IPS-18a (cell line): ENCODE results near the gene PPP1R1C.

Experiments used
- H3K27ac ChIP-seq: one replicate; pipeline ENCODE4 v1.5.1; 2013; ENCODE audit warnings: low read length
- H3K27me3 ChIP-seq: one replicate; pipeline ENCODE4 v1.6.1; 2013; ENCODE audit warnings: mild to moderate bottlenecking, low read length; ENCODE audit not compliant: control insufficient read depth, insufficient read depth
- H3K36me3 ChIP-seq: one replicate; pipeline ENCODE4 v1.6.1; 2013; ENCODE audit warnings: low read depth, low read length; ENCODE audit not compliant: control insufficient read depth
- H3K4me1 ChIP-seq: one replicate; pipeline ENCODE4 v1.6.1; 2013; ENCODE audit warnings: low read depth, low read length; ENCODE audit not compliant: control insufficient read depth
- H3K4me3 ChIP-seq: one replicate; pipeline ENCODE4 v1.5.1; 2013; ENCODE audit warnings: low read length
- H3K9ac ChIP-seq: one replicate; pipeline ENCODE4 v1.6.1; 2013; ENCODE audit warnings: mild to moderate bottlenecking, low read length, moderate library complexity
- H3K9me3 ChIP-seq: one replicate; pipeline ENCODE4 v1.6.1; 2013; ENCODE audit warnings: low read depth, low read length; ENCODE audit not compliant: control insufficient read depth

PPP1R1C gene

GRCh38 chr2:181998041-181998835, 12.6 kb downstream of the PPP1R1C start:
- Histone ChIP-seq H3K9me3 (no peaks in the 10 kb centered on the region), H3K27ac (no peak overlapping the region), H3K4me3 (no peak overlapping the region), H3K4me1 (no peaks in the 10 kb centered on the region), H3K9ac (no peak overlapping the region), H3K27me3 (no peaks in the 10 kb centered on the region), H3K36me3 (no peaks in the 10 kb centered on the region)

GRCh38 chr2:181998891-181999654, 13.4 kb downstream of the PPP1R1C start:
- H3K9ac ChIP-seq: no peak overlapping the region
- H3K4me1 ChIP-seq: no peaks in the 10 kb centered on the region
- no peaks in the 10 kb centered on the region for H3K27me3 ChIP-seq
- H3K4me3 ChIP-seq: no peak overlapping the region
- H3K27ac ChIP-seq: no peak overlapping the region
- no peaks in the 10 kb centered on the region for H3K9me3 ChIP-seq
- no peaks in the 10 kb centered on the region for H3K36me3 ChIP-seq

GRCh38 chr2:181999911-182000310, 14.3 kb downstream of the PPP1R1C start:
- no peaks in the 10 kb centered on the region for H3K27me3 ChIP-seq
- H3K9me3 ChIP-seq: no peaks in the 10 kb centered on the region
- H3K36me3 ChIP-seq: no peaks in the 10 kb centered on the region
- no peak overlapping the region for H3K27ac ChIP-seq
- H3K9ac ChIP-seq: no peak overlapping the region
- H3K4me1 ChIP-seq: no peaks in the 10 kb centered on the region
- H3K4me3 ChIP-seq: no peak overlapping the region

GRCh38 chr2:182004945-182005520, 19.4 kb downstream of the PPP1R1C start:
- Histone ChIP-seq H3K4me1 (no peaks in the 10 kb centered on the region), H3K27me3 (no peaks in the 10 kb centered on the region), H3K27ac (no peak overlapping the region), H3K9me3 (no peaks in the 10 kb centered on the region), H3K4me3 (no peak overlapping the region), H3K36me3 (no peaks in the 10 kb centered on the region), H3K9ac (no peak overlapping the region)

- Histone ChIP-seq H3K4me1 (no peaks in the 10 kb centered on the region), H3K9ac (no peak overlapping the region), H3K4me3 (no peak overlapping the region), H3K27me3 (no peaks in the 10 kb centered on the region), H3K9me3 (no peaks in the 10 kb centered on the region), H3K27ac (no peak overlapping the region), H3K36me3 (no peaks in the 10 kb centered on the region)
Observed at GRCh38 chr2:182006595-182007341, 21.1 kb downstream of the PPP1R1C start.

GRCh38 chr2:182014284-182014683, 28.6 kb downstream of the PPP1R1C start:
- Histone ChIP-seq H3K4me1 (peaks cover 2% of the 10 kb centered on the region), H3K4me3 (no peak overlapping the region), H3K9me3 (no peaks in the 10 kb centered on the region), H3K27ac (no peak overlapping the region), H3K36me3 (no peaks in the 10 kb centered on the region), H3K9ac (no peak overlapping the region), H3K27me3 (no peaks in the 10 kb centered on the region)

GRCh38 chr2:182015334-182016109, 29.9 kb downstream of the PPP1R1C start:
- H3K27me3 ChIP-seq: no peaks in the 10 kb centered on the region
- peaks cover 2% of the 10 kb centered on the region for H3K4me1 ChIP-seq
- no peak overlapping the region for H3K4me3 ChIP-seq

GRCh38 chr2:182018218-182018617, 32.6 kb downstream of the PPP1R1C start:
- H3K9me3 ChIP-seq: peaks cover 4% of the 10 kb centered on the region
- H3K27me3 ChIP-seq: no peaks in the 10 kb centered on the region
- H3K27ac ChIP-seq: no peak overlapping the region
- H3K9ac ChIP-seq: no peak overlapping the region
- peaks cover 2% of the 10 kb centered on the region for H3K4me1 ChIP-seq
- H3K4me3 ChIP-seq: no peak overlapping the region
- H3K36me3 ChIP-seq: no peaks in the 10 kb centered on the region

More at GRCh38 chr2:182015334-182016109, 29.9 kb downstream of the PPP1R1C start:
- H3K9me3 ChIP-seq: no peaks in the 10 kb centered on the region
- H3K27ac ChIP-seq: no peak overlapping the region
- no peak overlapping the region for H3K9ac ChIP-seq
- no peaks in the 10 kb centered on the region for H3K36me3 ChIP-seq

- peaks cover 4% of the 10 kb centered on the region for H3K9me3 ChIP-seq
- no peak overlapping the region for H3K9ac ChIP-seq
- no peaks in the 10 kb centered on the region for H3K27me3 ChIP-seq
- H3K27ac ChIP-seq: no peak overlapping the region
- H3K4me3 ChIP-seq: no peak overlapping the region
- peaks cover 2% of the 10 kb centered on the region for H3K4me1 ChIP-seq
- no peaks in the 10 kb centered on the region for H3K36me3 ChIP-seq
Observed at GRCh38 chr2:182019731-182020130, 34.1 kb downstream of the PPP1R1C start.

GRCh38 chr2:182020286-182021070, 34.8 kb downstream of the PPP1R1C start:
- no peak overlapping the region for H3K9ac ChIP-seq
- no peak overlapping the region for H3K4me3 ChIP-seq
- no peak overlapping the region for H3K27ac ChIP-seq
- H3K9me3 ChIP-seq: peaks cover 4% of the 10 kb centered on the region
- H3K27me3 ChIP-seq: no peaks in the 10 kb centered on the region
- no peaks in the 10 kb centered on the region for H3K36me3 ChIP-seq
- H3K4me1 ChIP-seq: peaks cover 2% of the 10 kb centered on the region
